Activated CD4-positive, alpha-beta T cell treated with anti-CD3 and anti-CD28 coated beads, Interleukin-2, amount 10 ng/mL, durations not matched to agents 7 days and 5 days (primary cell): ENCODE results near the gene SERPINA1. TPM values are rescaled to one million over a fixed set of nuclear protein-coding genes. Genes with fewer than 3 reads are reported as not detected.

Experiments used
- CTCF ChIA-PET: fragments of 350-600 bp; sonication (Branson Sonifier 250); formaldehyde crosslinking; loops from one replicate; lab custom pipeline; 2021; ENCODE audit warnings: antibody characterized with exemption; lab: Charles Lee
- POLR2A ChIA-PET: fragments of 350-600 bp; sonication (Branson Sonifier 250); formaldehyde crosslinking; loops from one replicate; lab custom pipeline; 2021; ENCODE audit warnings: antibody characterized with exemption; lab: Charles Lee
- DNase-seq: peaks from one replicate; pipeline ENCODE4 v3.0.0-alpha.2; 2020
- H3K27ac Mint-ChIP-seq: one replicate; pipeline ENCODE4 v1.8.0; 2021; ENCODE audit warnings: mild to moderate bottlenecking, moderate library complexity, mixed read lengths
- H3K27me3 Mint-ChIP-seq: one replicate; pipeline ENCODE4 v1.8.0; 2021; ENCODE audit warnings: mixed read lengths
- H3K36me3 Mint-ChIP-seq: one replicate; pipeline ENCODE4 v1.8.0; 2021; ENCODE audit warnings: low read depth, mixed read lengths
- H3K4me1 Mint-ChIP-seq: one replicate; pipeline ENCODE4 v1.8.0; 2021; ENCODE audit warnings: mixed read lengths
- H3K4me3 Mint-ChIP-seq: one replicate; pipeline ENCODE4 v1.8.0; 2021; ENCODE audit warnings: mild to moderate bottlenecking, moderate library complexity, mixed read lengths
- H3K9me3 Mint-ChIP-seq: one replicate; pipeline ENCODE4 v1.8.0; 2021; ENCODE audit warnings: mixed read lengths
- total RNA-seq, 2 experiments: library from RNA; stranded (reverse); gene quantifications; one replicate each; pipeline ENCODE4 v1.2.3, GENCODE V29; 2021

The SERPINA1 gene
- total RNA-seq, 2 experiments from 2014 or later = 4.1 to 4.4 TPM

DNA sequence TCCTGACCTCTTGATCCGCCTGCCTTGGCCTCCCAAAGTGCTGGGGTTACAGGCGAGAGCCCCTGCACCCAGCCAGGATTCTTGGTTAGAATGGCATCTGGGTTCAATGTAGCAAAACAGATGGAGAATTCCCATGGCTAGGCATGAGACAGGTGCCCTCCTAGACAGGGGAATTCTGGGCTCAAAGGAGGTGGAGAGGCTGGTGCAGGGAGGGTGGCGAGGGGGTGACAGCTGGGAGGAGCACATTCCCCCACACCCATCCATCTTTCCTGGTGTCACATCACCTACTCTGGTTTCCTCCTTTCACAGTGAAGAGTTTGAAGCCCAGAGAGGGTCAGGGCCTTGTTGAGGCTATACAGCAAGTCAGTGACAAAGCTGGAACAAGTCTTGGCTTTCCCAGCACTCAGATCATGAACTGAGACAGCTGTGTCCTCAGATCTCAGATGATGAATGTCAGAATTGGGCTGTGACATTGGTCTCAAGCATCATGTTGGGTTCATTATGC, 2.8 kb downstream of the SERPINA1 start:
- Mint-ChIP-seq H3K4me1 (peaks cover 6% of the 10 kb centered on the region), H3K27me3 (no peaks in the 10 kb centered on the region), H3K27ac (no peak overlapping the region), H3K36me3 (no peaks in the 10 kb centered on the region), H3K9me3 (no peaks in the 10 kb centered on the region), H3K4me3 (no peak overlapping the region)
- no peak for DNase-seq
- CTCF ChIA-PET = interaction anchor here (1.4 kb wide), 1 partner anchor 10 kb away, joined by 4 read pairs; no protein-coding TSS in a partner anchor
- POLR2A ChIA-PET = no interaction called here

DNA sequence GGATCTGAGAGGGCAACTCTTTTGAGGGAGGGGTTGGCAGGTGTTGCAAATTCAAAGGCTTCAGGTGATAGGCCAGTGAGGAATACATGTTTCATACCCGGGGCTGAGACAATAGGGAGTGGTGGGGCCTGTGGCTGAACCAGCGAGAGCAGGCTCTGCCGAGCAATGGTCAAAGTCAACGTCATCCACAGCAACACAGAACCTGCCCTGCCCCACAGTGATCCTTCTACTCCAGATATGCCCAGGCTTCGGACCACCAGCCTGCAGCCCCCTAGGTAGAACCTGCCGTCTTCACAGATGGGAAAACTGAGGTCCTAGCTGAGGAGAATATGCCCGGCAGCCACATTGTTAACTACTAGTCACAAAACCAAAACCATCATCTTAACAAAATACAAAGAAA, 4.1 kb downstream of the SERPINA1 start:
- Mint-ChIP-seq H3K36me3 (no peaks in the 10 kb centered on the region), H3K27me3 (no peaks in the 10 kb centered on the region), H3K4me1 (no peaks in the 10 kb centered on the region), H3K4me3 (no peak overlapping the region), H3K9me3 (no peaks in the 10 kb centered on the region), H3K27ac (no peak overlapping the region)
- POLR2A ChIA-PET = no interaction called here
- CTCF ChIA-PET = interaction anchor here (0.6 to 1.4 kb wide), 3 partner anchors 8 to 1753 kb away, joined by 3 to 4 read pairs (median 3); no protein-coding TSS in a partner anchor
- DNase-seq = no peak

DNA sequence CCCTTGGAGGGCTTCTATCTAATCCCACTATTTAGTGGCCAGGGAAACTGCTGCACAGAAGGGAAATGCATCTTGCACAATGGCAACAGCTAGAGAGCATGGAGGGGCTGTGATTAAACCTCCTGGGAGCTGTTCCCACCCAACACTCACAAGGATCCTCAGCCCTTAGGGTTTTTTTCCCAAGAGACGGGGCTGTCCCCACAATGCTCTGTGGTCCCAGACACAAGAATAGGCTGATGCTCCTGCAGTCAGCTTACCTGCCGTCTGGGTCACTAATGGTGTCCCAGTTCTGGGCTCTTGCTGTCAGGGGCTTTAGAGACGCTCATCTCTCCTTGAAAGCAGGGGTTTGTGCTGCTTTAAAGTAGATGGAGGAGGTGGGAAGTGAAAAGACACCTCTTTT, 4.6 kb downstream of the SERPINA1 start:
- Mint-ChIP-seq H3K4me1 (no peaks in the 10 kb centered on the region), H3K36me3 (no peaks in the 10 kb centered on the region), H3K4me3 (no peak overlapping the region), H3K27ac (no peak overlapping the region), H3K27me3 (no peaks in the 10 kb centered on the region), H3K9me3 (no peaks in the 10 kb centered on the region)
- ChIA-PET CTCF (interaction anchor here (1.2 kb wide), 1 partner anchor 16 kb away, joined by 3 read pairs; no protein-coding TSS in a partner anchor), POLR2A (no interaction called here)
- DNase-seq = no peak

DNA sequence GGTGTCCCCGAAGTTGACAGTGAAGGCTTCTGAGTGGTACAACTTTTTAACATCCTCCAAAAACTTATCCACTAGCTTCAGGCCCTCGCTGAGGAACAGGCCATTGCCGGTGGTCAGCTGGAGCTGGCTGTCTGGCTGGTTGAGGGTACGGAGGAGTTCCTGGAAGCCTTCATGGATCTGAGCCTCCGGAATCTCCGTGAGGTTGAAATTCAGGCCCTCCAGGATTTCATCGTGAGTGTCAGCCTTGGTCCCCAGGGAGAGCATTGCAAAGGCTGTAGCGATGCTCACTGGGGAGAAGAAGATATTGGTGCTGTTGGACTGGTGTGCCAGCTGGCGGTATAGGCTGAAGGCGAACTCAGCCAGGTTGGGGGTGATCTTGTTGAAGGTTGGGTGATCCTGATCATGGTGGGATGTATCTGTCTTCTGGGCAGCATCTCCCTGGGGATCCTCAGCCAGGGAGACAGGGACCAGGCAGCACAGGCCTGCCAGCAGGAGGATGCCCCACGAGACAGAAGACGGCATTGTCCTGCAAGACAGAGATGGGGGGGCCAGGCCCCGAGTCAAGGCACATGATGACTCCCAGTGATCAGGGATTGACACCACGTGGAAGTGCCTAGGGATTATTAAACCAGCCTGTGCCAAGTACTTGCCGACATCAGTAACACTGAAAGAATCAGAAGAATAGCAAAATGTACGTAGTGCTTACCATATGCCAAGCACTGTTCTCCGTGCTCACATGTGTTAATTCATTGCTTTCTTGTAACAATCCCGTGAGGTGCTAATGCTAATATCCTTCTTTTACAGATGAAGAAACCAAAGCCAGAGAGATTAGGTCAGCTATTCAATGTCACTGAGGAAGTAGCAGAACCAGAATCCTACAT, 5.4 kb downstream of the SERPINA1 start:
- CTCF ChIA-PET = interaction anchor here (1.5 kb wide), 1 partner anchor 16 kb away, joined by 3 read pairs; the partner anchor contains the start of gene SERPINA2
- Mint-ChIP-seq H3K36me3 (no peaks in the 10 kb centered on the region), H3K4me3 (no peak overlapping the region), H3K9me3 (no peaks in the 10 kb centered on the region), H3K27ac (no peak overlapping the region), H3K4me1 (no peaks in the 10 kb centered on the region), H3K27me3 (no peaks in the 10 kb centered on the region)
- DNase-seq = no peak
- POLR2A ChIA-PET = interaction anchor here (0.6 kb wide), 1 partner anchor 10 kb away, joined by 3 read pairs; no protein-coding TSS in a partner anchor

DNA sequence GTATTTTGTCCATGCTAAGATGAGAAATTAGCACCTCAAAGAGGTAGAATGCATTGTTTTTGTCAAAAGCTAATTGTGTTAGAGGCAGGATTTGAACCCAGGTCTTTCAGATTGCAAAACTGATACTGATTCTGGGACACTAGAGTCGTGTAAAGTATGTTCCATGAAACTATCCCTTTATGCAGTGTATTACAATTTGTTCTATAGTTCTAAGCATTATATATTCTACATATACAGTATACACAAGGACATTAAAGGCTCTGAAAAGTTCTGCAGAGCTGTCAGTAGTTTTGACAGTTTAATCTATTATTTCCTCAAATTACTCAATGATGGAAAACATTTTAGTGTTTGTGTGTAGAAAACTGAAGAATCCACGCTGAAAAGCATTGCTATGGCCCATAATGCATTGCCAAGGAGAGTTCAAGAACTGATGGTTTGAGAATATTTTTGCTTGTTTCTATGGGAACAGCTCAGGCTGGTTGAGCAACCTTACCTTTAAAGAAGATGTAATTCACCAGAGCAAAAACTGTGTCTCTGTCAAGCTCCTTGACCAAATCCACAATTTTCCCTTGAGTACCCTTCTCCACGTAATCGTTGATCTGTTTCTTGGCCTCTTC, 6.2 kb downstream of the SERPINA1 start:
- ChIA-PET POLR2A (interaction anchor here (0.6 kb wide), 1 partner anchor 31 kb away, joined by 3 read pairs; no protein-coding TSS in a partner anchor), CTCF (interaction anchor here (1.5 kb wide), 1 partner anchor 15 kb away, joined by 3 read pairs; the partner anchor contains the start of gene SERPINA2)
- DNase-seq = no peak
- Mint-ChIP-seq H3K4me1 (no peaks in the 10 kb centered on the region), H3K9me3 (no peaks in the 10 kb centered on the region), H3K4me3 (no peak overlapping the region), H3K27me3 (no peaks in the 10 kb centered on the region), H3K36me3 (no peaks in the 10 kb centered on the region), H3K27ac (no peak overlapping the region)

DNA sequence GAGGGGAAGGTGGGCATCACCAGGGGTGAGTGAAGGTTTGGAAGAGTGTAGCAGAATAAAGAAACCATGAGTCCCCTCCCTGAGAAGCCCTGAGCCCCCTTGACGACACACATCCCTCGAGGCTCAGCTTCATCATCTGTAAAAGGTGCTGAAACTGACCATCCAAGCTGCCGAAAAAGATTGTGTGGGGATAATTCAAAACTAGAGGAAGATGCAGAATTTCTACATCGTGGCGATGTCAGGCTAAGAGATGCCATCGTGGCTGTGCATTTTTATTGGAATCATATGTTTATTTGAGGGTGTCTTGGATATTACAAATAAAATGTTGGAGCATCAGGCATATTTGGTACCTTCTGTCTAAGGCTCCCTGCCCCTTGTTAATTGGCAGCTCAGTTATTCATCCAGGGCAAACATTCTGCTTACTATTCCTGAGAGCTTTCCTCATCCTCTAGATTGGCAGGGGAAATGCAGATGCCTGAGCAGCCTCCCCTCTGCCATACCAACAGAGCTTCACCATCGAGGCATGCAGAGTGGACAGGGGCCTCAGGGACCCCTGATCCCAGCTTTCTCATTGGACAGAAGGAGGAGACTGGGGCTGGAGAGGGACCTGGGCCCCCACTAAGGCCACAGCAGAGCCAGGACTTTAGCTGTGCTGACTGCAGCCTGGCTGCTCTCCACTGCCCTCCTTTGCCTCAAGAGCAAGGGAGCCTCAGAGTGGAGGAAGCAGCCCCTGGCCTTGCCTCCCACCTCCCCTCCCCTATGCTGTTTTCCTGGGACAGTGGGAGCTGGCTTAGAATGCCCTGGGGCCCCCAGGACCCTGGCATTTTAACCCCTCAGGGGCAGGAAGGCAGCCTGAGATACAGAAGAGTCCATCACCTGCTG, 7.0 kb downstream of the SERPINA1 start:
- CTCF ChIA-PET = interaction anchor here (1.5 kb wide), 1 partner anchor 14 kb away, joined by 3 read pairs; the partner anchor contains the start of gene SERPINA2

DNA sequence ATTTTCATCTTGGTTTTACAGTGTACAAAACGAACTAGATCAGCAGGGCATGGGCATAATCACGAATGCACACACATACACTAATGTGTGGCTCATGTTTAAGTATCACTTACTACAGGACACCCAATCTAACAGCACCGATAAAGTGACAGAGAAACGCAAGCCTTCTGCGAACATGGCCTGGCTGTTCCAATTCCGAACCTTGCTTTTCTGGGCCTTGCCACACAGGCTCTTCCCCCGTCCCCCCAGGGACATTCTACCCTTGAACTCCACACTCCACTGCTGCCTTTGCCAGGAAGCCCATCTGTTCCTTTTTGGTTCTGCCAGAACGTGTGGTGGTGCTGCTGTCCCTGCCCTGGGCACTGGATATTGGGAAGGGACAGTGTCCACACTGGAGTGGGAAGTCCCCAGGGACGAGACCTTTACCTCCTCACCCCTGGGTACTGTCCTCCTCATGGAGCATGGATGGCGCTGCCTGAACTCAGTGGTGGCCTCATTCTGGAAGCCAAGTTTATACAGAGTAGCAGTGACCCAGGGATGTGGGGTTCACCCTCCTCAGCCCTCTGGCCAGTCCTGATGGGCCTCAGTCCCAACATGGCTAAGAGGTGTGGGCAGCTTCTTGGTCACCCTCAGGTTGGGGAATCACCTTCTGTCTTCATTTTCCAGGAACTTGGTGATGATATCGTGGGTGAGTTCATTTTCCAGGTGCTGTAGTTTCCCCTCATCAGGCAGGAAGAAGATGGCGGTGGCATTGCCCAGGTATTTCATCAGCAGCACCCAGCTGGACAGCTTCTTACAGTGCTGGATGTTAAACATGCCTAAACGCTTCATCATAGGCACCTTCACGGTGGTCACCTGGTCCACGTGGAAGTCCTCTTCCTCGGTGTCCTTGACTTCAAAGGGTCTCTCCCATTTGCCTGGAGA, 7.9 kb downstream of the SERPINA1 start:
- POLR2A ChIA-PET = no interaction called here
- H3K4me1 Mint-ChIP-seq = no peaks in the 10 kb centered on the region
- H3K27ac Mint-ChIP-seq = no peak overlapping the region
- H3K36me3 Mint-ChIP-seq = no peaks in the 10 kb centered on the region
- no peak for DNase-seq
- no peak overlapping the region for H3K4me3 Mint-ChIP-seq
- H3K9me3 Mint-ChIP-seq = no peaks in the 10 kb centered on the region
- CTCF ChIA-PET = no interaction called here
- H3K27me3 Mint-ChIP-seq = no peaks in the 10 kb centered on the region

More for the DNA sequence above, 7.0 kb downstream of the SERPINA1 start:
- no peak for DNase-seq
- POLR2A ChIA-PET = no interaction called here
- H3K27me3 Mint-ChIP-seq = no peaks in the 10 kb centered on the region
- H3K9me3 Mint-ChIP-seq = no peaks in the 10 kb centered on the region
- no peaks in the 10 kb centered on the region for H3K36me3 Mint-ChIP-seq
- H3K27ac Mint-ChIP-seq = no peak overlapping the region
- no peak overlapping the region for H3K4me3 Mint-ChIP-seq
- H3K4me1 Mint-ChIP-seq = no peaks in the 10 kb centered on the region

- H3K4me1 Mint-ChIP-seq = no peaks in the 10 kb centered on the region
- H3K27ac Mint-ChIP-seq = no peak overlapping the region
- H3K4me3 Mint-ChIP-seq = no peak overlapping the region
- no peaks in the 10 kb centered on the region for H3K9me3 Mint-ChIP-seq
- H3K27me3 Mint-ChIP-seq = no peaks in the 10 kb centered on the region
- DNase-seq = no peak
- ChIA-PET CTCF (interaction anchor here (1.1 kb wide), 1 partner anchor 13 kb away, joined by 3 read pairs; no protein-coding TSS in a partner anchor), POLR2A (no interaction called here)
- no peaks in the 10 kb centered on the region for H3K36me3 Mint-ChIP-seq
Measured at GRCh38 chr14:94379291-94380224, 8.8 kb downstream of the SERPINA1 start.

GRCh38 chr14:94378527-94379290, 9.7 kb downstream of the SERPINA1 start:
- DNase-seq = no peak
- no peaks in the 10 kb centered on the region for H3K4me1 Mint-ChIP-seq
- CTCF ChIA-PET = interaction anchor here (1.1 kb wide), 1 partner anchor 14 kb away, joined by 3 read pairs; no protein-coding TSS in a partner anchor
- no peak overlapping the region for H3K27ac Mint-ChIP-seq
- POLR2A ChIA-PET = no interaction called here
- no peaks in the 10 kb centered on the region for H3K9me3 Mint-ChIP-seq
- H3K27me3 Mint-ChIP-seq = no peaks in the 10 kb centered on the region
- no peak overlapping the region for H3K4me3 Mint-ChIP-seq
- no peaks in the 10 kb centered on the region for H3K36me3 Mint-ChIP-seq

DNA sequence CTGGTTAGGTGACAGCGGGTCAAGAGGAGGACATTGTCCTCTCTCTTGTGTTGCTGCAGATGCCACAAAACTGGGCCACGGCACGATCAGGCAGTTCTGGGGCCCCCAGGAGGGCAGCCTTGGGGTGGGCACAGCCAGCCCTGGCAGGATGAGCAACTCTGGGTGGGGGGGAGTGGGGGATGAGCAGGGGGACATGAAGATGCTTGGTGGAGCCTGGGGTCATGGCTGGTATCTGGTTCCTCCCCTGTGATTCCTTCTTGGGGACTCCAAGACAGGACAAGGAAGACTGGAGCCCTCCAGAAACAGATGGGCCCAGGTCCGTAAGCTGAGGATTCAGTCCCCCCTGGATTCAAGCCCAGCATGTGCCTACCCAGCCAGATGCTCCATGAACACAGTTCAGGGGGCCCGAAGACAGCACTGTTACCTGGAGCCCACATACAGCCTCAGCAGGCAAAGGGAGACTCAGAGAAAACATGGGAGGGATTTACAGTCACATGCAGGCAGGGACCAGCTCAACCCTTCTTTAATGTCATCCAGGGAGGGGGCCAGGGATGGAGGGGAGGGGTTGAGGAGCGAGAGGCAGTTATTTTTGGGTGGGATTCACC, 10.4 kb downstream of the SERPINA1 start:
- H3K27ac Mint-ChIP-seq = no peak overlapping the region
- ChIA-PET CTCF (no interaction called here), POLR2A (interaction anchor here (0.7 kb wide), 1 partner anchor 214 kb away, joined by 3 read pairs; no protein-coding TSS in a partner anchor)
- no peaks in the 10 kb centered on the region for H3K4me1 Mint-ChIP-seq
- no peaks in the 10 kb centered on the region for H3K27me3 Mint-ChIP-seq
- no peaks in the 10 kb centered on the region for H3K9me3 Mint-ChIP-seq
- DNase-seq = no peak
- H3K4me3 Mint-ChIP-seq = no peak overlapping the region
- H3K36me3 Mint-ChIP-seq = no peaks in the 10 kb centered on the region
